GM21529 (cell line): ENCODE results near the gene ARL6IP6.
"Not testable (repeated sequence)": the region's sequence is repeated elsewhere in the genome, so short reads cannot be mapped to it uniquely, and the experiment has no call there.

Source experiments
- ATAC-seq: cut with Tn5 transposase; IDR thresholded peaks from one replicate; pipeline ENCODE4 v1.9.1; 2021; ENCODE audit not compliant: unreplicated experiment

Gene ARL6IP6

DNA sequence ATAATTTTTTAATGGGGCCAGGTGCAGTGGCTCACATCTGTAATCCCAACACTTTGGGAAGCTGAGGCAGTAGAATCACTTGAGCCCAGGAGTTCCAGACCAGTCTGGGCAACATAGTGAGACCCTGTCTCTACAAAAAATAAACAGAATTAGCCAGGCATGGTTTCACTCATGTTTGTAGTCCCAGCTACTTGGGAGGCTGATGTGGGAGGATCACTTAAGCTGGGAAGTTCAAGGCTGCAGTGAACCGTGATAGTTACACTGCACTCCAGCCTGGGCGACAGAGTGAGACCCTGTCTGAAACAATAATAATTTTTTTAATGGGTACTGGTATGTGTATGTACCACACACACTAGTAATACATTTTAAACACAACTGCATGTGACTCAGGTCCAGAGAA lies 2.4 kb downstream of the ARL6IP6 start:
- ATAC-seq = no peak

DNA sequence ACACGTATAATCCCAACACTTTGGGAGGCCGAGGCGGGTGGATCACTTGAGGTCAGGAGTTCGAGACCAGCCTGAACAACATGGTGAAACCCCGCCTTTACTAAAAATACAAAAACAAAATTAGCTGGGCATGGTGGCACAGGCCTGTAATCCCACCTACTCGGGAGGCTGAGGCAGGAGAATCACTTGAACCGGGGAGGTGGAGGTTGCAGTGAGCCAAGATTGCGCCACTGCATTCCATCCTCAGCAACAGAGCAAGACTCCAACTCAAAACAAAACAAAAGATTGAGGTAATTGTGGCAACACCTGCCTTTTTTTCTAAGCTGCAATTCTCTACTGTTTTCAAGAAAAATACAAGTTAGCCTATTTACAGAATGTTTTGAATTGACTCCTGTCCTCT lies 4.2 kb downstream of the ARL6IP6 start:
- ATAC-seq = not testable (repeated sequence)

DNA sequence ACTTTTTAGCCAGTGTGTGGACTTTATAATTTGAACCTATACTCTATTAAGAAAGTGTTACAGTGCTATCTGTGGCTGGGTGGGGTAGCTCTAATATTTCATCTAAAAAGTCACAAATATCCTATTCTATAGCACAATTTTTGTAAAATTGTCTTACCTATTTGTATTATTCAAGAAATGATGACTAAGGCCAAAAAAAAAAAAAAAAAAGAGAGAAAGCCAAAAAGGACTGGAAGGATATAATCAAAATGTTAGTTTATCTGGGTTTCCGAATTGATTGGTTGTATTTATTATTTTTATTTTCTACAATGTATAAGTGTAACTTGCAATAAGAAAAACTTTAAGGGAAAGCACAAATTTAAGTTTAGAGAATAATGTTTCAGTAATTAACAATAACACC lies 5.5 kb downstream of the ARL6IP6 start:
- ATAC-seq = no peak

DNA sequence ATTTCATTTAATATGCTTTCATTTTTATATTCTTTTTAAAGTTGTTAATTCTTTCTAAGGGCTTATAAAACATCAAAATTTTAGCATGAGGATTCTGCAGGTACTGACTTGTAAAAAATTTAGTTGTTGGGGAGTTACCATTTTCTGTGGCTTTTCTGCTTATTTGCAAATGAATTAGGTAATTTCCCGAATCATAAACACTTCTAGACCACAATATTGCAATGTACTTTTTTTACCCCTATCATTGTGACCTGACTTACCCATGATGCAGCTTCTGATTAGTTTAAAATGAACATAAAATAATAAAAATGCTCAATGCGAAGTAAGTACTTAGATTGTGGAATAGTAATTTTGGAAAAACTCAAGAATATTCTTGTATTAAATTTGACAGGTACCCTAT lies 11.4 kb downstream of the ARL6IP6 start:
- no peak for ATAC-seq

DNA sequence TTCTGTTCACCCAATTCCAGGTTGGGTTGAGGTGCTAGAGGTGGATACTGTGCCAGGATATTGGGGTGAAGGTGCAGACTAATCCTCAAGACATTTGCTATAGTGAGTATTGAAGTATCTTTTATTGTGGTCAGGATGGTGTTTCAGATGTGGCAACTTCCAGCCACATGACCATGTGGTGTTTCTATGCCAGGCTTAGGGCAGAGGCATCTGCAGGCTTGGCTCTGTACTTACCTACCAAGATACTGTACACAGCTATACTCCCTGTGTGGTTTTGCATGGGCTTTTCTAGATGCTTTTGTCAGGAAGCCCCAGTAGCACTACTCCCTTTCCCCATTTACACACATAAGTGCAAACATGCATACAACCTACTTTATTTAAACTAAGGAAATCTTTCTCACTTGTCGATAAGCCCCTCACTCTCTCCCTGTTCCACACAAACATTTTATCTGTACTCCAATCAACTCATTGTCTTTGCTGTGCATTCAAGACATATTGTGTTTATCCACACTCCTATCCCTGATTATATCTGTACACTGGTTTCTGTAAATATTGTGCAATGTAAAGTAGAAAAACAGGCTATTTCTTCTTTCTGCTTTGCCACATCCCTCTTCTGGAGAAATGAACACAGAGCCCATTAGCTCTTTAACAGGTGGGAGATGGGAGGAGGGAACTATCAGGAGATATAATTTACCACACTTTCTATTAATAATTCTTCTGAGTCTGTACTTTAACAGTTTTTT lies 12.3 kb downstream of the ARL6IP6 start:
- peak; percentile 82 for ATAC-seq

DNA sequence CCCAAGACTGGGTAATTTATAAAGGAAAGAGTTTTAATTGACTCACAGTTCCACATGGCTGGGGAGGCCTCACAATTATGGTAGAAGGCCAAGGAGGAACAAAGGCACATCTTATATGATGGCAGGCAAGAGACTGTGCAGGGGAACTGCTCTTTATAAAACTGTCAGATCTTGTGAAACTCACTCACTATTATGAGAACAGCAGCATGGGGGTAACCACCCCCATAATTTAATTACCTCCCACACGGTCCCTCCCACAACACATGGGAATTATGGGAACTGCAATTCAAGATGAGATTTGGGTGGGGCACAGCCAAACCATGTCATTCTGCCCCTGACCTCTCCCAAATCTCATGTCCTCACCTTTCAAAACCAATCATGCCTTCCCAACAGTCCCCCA lies 19.1 kb downstream of the ARL6IP6 start:
- ATAC-seq = not testable (repeated sequence)

DNA sequence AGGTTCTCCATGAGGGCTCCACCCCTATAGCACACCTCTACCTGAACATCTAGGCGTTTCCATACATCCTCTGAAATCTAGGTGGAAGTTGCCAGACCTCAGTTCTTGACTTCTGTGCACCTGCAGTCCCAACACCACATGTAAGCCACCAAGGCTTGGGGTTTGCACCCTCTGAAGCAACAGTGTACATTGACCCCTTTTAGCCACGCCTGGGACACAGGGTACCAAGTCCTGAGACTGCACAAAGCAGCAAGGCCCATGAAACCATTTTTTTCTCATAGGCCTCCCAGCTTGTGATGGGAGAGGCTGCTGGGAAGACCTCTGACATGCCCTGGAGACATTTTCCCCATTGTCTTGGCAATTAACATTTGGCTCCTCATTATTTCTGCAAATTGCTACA lies 20.0 kb downstream of the ARL6IP6 start:
- no peak for ATAC-seq

DNA sequence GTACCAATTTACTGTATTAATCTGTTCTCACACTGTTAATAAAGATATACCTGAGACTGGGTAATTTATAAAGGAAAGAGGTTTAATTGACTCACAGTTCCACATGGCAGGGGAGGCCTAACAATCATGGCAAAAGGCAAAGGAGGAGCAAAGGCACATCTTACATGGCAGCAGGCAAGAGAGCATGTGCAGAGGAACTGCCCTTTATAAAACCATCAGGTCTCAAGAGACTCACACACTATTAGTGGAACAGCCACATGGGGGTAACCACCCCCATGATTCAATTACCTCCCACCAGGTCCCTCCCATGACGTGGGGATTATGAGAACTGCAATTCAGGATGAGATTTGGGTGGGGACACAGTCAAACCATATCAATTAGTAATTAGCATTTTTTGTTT lies 21.3 kb downstream of the ARL6IP6 start:
- not testable (repeated sequence) for ATAC-seq

DNA sequence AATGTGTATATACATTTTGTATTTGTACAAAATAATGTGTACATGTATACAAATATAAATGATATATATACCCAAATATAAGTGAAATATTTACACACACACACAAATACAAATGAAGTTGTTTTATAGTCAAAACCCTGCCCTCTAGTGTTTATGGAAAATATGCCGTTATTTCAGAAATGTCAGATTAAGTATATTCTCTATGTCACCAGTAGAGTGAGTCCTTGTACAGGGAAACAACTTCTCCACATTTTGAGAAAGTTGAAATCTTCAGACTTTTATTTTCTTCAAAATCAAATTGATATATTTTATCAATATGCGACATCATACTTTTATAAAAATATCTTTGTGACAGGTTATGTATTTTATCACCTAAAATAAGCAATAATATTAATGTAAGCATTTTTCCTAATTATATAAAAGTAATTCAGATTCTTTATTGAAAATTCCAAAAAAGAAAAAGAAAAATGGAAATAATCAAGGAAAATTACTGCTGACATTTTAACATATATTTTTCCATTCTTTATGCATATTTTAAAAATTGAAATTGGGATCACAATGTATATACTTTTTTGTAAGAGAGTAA lies 22.4 kb downstream of the ARL6IP6 start:
- peak; percentile 83 for ATAC-seq

DNA sequence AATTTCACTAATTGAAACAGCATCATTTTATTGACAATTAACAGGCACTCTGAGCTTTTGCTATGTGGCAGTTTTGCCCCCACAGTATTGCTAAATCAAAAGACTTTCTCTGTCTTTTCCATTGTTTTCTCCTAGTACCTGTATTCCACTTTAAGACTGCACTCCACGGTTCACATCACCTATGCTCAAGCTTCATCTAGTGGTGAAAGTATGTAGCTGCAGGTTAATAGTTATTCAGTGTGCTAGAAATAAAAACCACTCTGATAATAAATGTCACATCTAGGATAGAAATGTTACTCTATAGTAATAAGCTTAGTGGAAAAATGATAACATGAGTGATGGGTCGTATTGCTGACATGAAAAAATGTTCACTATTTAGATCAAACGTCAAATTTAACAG lies 24.6 kb downstream of the ARL6IP6 start:
- ATAC-seq = no peak

DNA sequence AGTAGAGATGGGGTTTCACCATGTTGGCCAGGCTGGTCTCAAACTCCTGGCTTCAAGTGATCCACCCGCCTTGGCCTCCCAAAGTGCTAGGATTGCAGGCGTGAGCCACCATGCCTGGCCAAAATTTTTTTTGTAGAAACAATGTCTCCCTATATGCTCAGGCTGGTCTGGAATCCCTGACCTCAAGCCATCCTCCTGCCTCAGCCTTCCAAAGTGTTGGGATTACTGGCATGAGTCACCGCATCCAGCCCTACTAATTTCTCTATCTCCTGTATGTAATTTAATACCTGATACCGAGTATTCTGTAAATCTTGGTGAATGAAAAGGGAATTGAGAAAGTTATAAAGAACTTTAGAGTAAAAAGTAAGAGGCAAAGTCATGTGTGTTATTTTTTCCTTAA lies 29.3 kb downstream of the ARL6IP6 start:
- not testable (repeated sequence) for ATAC-seq

DNA sequence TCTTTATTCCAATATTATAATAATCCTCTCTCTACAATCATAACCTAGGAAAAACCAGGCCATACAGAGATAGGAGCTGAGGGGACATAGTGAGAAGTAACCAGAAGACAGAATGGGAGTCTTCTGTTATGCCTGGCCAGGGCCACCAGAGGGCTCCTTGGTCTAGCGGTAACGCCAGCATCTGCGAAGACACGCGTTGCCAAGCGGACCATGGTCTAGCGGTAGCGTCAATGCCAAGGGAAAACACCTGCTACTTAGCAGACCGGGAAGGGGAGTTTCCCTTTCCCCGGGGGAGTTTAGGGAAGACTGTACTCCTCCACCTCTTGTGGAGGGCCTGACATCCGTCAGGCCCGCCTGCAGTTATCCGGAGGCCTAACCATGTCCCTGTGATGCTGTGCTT lies 36.6 kb downstream of the ARL6IP6 start:
- ATAC-seq = no peak

DNA sequence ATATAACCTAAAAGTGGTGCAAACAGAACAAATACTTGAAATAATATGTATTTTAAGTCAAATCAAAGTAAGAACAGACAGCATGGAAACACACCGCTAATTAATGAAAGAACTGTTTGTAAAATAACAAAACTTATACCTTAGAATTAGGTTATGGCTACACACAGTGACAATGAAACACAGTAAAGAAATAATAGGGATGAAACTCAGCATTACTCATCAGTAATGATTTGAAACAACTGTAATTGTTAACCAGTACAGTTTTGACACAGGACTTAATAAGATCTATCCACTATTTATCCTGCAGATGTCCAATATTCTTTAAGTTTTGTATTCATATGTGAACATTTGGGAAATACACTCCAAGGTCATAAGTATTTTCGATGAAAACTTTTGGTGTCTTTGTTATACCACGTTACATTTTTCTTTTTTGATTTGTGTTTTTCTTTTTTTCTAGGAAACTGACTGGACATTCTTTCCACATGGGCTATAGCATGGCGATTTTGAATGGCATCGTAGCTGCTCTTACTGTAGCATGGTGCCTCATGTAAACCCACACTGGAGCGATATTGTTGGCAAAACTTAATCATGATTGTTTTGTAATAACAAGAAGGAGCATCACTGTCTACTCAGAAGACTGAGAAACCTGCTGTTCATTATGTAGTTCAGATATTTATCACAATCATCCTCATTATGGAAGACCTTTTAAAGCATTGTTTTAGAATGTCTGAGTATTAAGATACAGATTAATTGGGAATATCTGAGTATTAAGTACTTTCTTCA lies 41.1 kb downstream of the ARL6IP6 start:
- ATAC-seq = no peak

DNA sequence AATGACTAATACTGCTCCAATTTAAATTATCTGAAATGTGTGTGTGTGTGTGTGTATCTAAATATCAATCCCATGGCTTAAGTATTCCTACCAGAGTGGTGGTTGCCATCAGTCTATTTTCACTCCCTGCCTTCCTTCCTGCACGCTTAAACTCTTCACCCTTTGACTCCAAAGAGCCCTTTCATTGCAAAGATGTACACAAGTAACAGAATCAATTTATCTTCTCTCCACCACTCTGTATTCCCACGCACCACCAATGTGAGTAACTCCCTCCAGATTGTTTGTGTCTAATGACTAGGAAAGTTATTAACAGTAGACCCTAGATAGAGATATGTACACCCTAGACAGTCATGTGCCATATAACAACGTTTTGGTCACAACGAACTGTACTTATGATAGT lies 42.8 kb downstream of the ARL6IP6 start:
- no peak for ATAC-seq

DNA sequence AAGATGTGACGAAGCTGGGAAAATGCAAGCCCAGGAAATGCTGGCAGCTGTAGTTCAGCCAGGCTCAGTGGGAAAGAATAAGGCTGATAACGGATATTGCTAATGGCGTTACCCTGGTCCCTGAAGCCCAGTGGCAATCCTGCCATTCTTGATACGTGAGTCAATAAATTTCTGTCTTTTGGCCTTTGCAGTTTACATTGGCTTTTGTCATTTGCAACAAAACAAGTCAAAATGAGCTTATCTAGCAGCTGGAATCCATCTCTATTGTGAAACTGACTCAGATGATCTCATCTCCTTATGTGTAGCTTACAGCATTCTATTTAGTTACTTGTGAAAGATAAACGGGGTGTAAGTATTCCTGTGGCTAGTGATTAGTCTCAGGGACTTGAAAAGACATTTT lies 43.8 kb downstream of the ARL6IP6 start:
- no peak for ATAC-seq

DNA sequence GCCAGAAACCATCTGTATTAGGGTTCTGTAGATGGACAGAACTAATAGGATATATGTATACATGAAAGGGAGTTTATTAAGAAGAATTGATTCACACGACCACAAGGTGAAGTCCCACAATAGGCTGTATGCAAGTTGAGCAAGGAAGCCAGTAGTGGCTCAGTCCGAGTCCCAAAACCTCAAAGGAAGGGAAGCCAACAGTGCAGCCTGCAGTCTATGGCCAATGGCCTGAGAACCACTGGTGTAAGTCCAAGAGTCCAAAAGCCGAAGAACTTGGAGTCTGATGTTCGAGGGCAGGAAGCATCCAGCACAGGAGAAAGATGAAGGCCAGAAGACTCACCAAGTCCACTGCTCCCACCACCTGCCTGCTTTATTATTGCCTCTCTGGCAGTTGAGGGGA lies 44.8 kb downstream of the ARL6IP6 start:
- ATAC-seq = not testable (repeated sequence)

DNA sequence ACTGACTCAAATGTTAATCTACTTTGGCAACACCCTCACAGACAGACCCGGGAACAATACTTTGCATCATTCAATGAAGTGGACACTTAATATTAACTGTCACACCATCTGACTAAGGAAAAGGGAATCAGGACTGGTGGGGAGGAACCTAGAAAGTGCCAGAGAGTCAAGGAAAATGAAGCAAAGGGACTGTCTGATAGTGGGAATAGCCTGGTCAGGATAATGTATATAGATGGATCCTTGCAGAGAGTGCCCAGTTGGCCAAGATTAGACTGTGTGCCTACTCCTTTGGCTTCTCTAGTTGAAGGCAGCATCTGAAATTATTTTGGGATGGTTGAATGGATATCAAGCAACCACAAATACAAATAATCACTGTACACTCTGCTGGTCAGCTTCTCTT lies 45.2 kb downstream of the ARL6IP6 start:
- ATAC-seq = no peak

DNA sequence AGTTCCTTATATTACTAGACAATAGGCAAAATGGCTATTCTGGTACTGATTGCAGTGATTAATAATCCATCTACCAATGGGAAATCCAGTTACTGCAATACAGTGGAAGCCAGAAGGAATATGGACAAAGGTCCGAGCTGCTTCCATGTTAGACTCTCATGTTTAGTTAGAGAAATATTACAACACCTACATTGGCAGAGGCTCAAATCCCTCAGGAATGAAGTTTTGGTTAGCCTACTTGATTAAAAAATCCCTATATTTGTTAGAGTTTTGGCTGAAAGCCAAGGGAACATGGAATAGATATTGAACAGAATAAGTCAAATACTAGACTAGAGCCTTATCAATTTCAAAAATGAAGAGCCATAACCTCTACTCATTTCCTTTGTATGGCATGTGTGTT lies 48.5 kb downstream of the ARL6IP6 start:
- no peak for ATAC-seq

DNA sequence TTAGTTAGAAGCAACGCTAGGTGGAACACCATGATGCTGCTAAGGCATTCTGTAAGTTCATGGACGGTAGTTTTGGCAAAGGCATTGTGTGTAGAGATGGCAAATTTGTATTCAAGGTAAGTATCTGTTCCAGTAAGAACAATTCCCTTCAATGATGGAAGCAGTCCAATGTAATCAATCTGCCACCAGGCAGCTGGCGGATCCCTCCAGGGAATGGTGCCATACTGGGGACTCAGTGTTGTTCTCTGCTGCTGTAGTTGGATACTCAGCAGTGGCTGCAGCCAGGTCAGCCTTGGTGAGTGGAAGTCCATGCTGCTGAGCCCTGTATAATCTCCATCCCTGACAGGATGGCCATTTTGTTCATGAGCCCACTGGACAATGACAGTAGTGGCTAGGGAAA lies 62.8 kb downstream of the ARL6IP6 start:
- no peak for ATAC-seq

DNA sequence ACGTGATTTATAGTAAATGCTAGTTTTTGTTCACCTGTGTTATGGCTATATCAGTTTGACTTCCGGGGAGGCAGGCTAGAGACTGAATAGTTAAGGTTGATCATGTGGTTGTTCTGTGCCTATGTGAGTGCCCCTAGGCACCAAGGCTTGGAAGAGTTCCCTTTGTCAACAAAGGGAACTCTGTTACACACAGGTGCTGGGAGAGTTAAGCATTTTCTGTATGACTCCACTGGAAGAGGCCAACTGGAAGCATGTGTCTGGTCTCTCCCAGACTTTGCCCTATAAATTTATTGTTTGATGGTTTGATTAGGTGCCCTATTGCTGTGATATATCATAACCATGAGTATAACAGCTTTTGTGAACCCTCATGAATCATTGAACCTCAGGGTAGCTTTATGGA lies 63.8 kb downstream of the ARL6IP6 start:
- ATAC-seq = no peak

DNA sequence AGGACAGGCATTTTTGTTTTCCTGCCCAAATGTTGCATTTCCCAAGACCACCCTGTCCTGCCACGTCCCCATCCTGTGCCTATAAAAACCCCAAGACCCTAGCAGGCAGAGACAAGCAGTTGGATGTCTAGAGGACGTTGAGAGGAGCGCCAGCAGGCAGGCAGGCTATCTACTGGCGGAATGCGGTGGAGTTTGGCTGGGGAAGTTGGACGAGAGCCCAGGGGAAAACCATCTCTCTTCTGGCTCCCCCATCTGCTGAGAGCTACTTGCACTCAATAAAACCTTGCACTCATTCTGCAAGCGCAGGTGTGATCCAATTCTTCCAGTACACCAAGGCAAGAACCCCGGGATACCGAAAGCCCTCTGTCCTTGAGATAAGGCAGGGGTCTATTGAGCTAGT lies 72.5 kb downstream of the ARL6IP6 start:
- ATAC-seq = no peak

DNA sequence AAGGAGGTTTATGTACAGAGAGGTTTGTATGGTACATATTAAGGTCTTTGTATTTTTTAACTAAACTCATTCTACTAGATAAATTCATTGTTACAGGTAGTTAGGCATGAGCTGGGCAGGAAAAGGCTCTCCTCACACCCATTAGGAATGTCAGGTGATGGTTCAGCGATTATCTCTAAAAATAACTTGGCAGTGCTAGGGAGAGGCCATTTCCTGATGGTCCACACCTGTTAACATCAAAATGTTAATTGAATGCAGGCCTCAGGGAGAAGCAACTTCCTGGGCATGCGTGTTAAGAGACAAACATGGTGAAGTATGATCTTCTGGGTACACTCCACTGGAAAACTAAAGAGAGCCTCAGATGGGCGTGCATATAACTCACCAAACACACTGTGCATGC lies 73.6 kb downstream of the ARL6IP6 start:
- no peak for ATAC-seq
